ENCODE data around the gene SMIM35.

GRCh38 chr11:117983163-117983475, 103.6 kb downstream of the SMIM35 start:
- TF ChIP-seq CTCF (IDR thresholded peaks at IDR 0.05; ENCODE audit: insufficient read depth, low read length, poor library complexity, severe bottlenecking) (no peak), EZH2phosphoT487 (conservative IDR thresholded peaks at IDR 0.05; ENCODE audit: low read length) (no peak)

Data from SU-DHL-6 (cell line).